NCI-H2171 (cell line): Measurements from ENCODE around the gene LGALS9.

ENCODE experiments used
- DNase-seq: peaks from one replicate; lab custom pipeline; 2025; lab: John Stamatoyannopoulos, UW

LGALS9 gene

GRCh38 chr17:27630607-27631410, at the start of gene LGALS9:
TSS of gene LGALS9 (plus strand) at chr17:27631188. CDS start at chr17:27631266, 78 bp downstream.
- no peak for DNase-seq

- DNase-seq, result no peak
These were observed 48.3 kb upstream of the LGALS9 start for GRCh38 chr17:27582696-27583095.

GRCh38 chr17:27585153-27585681, 45.8 kb upstream of the LGALS9 start:
- no peak for DNase-seq

- DNase-seq, result no peak
These were observed 45.2 kb upstream of the LGALS9 start for GRCh38 chr17:27585792-27586191.

- DNase-seq, result no peak
These were observed 44.7 kb upstream of the LGALS9 start for GRCh38 chr17:27586203-27586721.

- no peak for DNase-seq
These were observed 42.6 kb upstream of the LGALS9 start for GRCh38 chr17:27588354-27588753.

GRCh38 chr17:27590864-27591263, 40.1 kb upstream of the LGALS9 start:
- no peak for DNase-seq

- DNase-seq, result no peak
These were observed 39.0 kb upstream of the LGALS9 start for GRCh38 chr17:27591986-27592385.

- DNase-seq, result no peak
These were observed 37.6 kb upstream of the LGALS9 start for GRCh38 chr17:27593232-27593856.

- DNase-seq, result no peak
These were observed 37.1 kb upstream of the LGALS9 start for GRCh38 chr17:27593857-27594255.

GRCh38 chr17:27595208-27595607, 35.8 kb upstream of the LGALS9 start:
- no peak for DNase-seq

- no peak for DNase-seq
These were observed 34.9 kb upstream of the LGALS9 start for GRCh38 chr17:27596096-27596495.

- peak; percentile 11 for DNase-seq
These were observed 34.3 kb upstream of the LGALS9 start for GRCh38 chr17:27596566-27597187.

- no peak for DNase-seq
These were observed 33.8 kb upstream of the LGALS9 start for GRCh38 chr17:27597188-27597580.

GRCh38 chr17:27597783-27598320, 33.1 kb upstream of the LGALS9 start:
- DNase-seq, result no peak

- DNase-seq, result no peak
These were observed 32.5 kb upstream of the LGALS9 start for GRCh38 chr17:27598337-27599050.

GRCh38 chr17:27600471-27600870, 30.5 kb upstream of the LGALS9 start:
- no peak for DNase-seq

- peak; percentile 31 for DNase-seq
These were observed 29.7 kb upstream of the LGALS9 start for GRCh38 chr17:27601069-27601974.

GRCh38 chr17:27601975-27602302, 29.0 kb upstream of the LGALS9 start:
- DNase-seq, result no peak

GRCh38 chr17:27602721-27603420, 28.1 kb upstream of the LGALS9 start:
- peak; percentile 19 for DNase-seq
